SK-N-DZ (cell line): ENCODE measurements around the gene SNRPD1.
A peak's percentile ranks its signal among the peaks of the same experiment; 100 is the strongest.
"Not testable (repeated sequence)": the region's sequence is repeated elsewhere in the genome, so short reads cannot be mapped to it uniquely, and the experiment has no call there.

Experiments
- DNase-seq: peaks from one replicate; pipeline ENCODE4 v3.0.0-alpha.2; 2015; ENCODE audit warnings: low spot score

Gene SNRPD1

GRCh38 chr18:21634588-21635199 lies 22.6 kb downstream of the SNRPD1 start:
- no peak for DNase-seq

DNA sequence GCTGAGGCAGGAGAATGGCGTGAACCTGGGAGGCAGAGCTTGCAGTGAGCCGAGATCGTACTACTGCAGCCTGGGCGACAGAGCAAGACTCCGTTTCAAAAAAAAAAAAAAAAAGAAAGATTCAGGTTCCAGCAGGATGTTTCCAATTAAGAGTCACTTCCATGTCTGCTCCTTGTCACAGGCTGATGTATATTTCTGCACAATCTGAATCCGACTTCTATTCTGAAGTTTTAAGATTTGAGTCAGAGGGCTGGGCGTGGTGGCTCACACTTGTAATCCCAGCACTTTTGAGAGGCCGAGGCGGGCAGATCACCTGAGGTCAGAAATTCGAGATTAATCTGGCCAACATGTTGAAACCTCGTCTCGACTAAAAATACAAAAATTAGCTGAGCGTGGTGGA lies 24.7 kb downstream of the SNRPD1 start:
- no peak for DNase-seq

DNA sequence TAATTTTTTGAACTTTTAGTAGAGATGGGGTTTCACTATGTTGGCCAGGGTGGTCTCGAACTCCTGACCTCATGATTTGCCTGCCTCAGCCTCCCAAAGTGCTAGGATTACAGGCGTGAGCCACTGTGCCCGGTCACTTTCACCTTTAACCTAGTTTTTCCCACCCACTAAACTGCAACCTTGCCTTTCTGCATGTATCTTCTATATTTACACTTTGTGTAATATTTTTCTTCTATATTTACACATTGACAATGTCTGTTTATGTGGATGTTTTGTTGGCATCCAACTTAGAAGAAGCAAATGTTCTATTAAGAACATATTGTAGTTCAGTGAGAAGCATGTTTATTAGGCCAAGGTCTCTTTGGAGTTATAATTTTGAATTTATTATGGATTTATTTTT lies 26.7 kb downstream of the SNRPD1 start:
- DNase-seq: no peak

DNA sequence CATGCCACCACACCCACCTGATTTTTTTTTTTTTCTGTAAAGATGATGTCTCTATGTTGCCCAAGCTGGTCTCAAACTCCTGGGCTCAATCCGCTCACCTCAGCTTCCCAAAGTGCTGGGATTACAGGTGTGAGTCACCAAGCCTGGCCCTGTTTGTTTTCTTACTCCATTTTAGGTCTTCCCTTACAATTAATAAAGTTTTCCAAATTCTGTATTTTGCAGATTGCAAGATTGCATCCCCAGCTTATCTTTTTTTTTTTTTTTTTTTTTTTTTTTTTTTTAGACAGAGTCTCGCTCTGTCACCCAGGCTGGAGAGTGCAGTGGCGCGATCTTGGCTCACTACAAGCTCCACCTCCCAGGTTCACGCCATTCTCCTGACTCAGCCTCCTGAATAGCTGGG lies 28.3 kb downstream of the SNRPD1 start:
- not testable (repeated sequence) for DNase-seq

GRCh38 chr18:21650311-21650710 lies 38.2 kb downstream of the SNRPD1 start:
- DNase-seq: peak; percentile 38

GRCh38 chr18:21652073-21652472 lies 40.0 kb downstream of the SNRPD1 start:
- DNase-seq: no peak

DNA sequence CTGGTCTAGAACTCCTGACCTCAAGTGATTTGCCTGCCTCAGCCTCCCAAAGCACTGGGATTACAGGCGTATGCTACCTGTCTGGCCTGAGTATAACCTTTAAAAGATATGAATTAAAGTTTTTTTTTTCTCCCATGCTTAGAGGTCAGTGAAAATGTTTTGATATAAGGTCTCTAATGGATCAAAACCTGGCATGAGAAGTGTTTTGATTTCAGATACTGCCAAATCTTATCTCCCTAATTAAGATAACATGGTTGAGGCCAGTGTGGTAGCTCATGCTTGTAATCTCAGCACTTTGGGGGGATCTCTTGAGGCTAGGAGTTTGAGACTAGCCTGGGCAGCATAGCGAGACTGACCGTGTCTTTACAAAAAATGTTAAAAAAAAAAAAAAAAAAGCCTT lies 41.2 kb downstream of the SNRPD1 start:
- DNase-seq: no peak

DNA sequence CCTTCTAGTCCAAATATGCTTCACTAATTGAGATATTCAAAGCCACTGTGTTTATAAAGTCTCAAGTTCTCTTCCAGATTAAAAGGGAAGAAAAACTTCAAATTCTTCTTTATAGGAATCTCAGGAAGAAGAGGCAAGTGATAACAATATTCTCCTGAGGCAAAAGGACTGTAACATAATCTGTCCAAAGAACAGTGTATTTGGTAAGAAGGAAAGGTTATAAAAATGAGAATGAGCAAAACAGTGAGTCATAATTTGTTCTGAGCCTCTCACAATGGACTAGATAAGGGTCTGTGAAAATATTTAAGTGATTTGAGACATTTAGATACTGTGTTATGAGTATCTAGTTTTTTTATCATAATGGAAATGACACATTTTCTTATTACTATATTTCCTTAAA lies 44.3 kb downstream of the SNRPD1 start:
- no peak for DNase-seq

GRCh38 chr18:21660078-21660477 lies 48.0 kb downstream of the SNRPD1 start:
- DNase-seq: no peak

GRCh38 chr18:21662581-21662980 lies 50.5 kb downstream of the SNRPD1 start:
- no peak for DNase-seq

DNA sequence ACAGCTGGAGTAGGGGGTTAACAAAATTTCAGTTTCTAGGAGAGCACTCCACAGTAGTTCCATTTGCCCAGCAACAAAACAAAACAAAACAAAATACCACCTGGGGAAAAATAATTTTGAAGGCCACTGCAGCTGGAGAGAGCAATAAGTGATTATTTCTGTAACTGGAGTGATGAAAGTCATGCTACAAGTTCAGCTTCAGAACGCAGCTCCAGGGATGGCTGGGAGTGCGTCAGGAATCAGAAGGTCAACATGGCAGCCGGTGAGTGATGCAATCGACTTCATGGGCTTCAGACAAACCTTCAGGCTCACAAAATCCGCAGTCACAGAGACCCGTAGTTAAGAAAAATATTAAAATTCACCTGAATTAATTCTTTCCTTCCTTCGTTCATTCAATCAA lies 51.5 kb downstream of the SNRPD1 start:
- DNase-seq: no peak

- DNase-seq: no peak
These were observed 52.0 kb downstream of the SNRPD1 start for GRCh38 chr18:21664069-21664468.

- DNase-seq: no peak
These were observed 57.7 kb downstream of the SNRPD1 start for GRCh38 chr18:21669736-21670285.

GRCh38 chr18:21672521-21673267 lies 60.6 kb downstream of the SNRPD1 start:
- no peak for DNase-seq

- not testable (repeated sequence) for DNase-seq
These were observed 63.2 kb downstream of the SNRPD1 start for GRCh38 chr18:21675354-21675753.

DNA sequence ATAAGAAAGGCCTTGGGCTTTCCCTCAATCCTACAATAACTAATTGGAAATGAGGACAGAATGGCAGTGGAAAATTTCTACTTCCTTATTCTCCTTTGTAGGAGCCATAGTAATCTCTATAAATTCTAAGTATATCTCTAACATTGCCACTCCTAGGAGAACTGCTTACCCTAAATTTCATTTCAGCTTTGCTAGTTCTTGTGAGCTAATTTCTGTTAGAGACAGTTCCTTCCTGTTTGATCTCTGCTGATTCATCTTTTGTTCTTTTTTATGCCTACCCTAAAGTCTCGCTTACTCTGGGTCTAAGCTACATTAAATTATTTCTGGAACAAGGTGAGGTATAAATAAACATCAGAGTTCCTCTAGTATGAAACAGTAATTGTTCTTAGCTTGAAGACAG lies 66.7 kb downstream of the SNRPD1 start:
- no peak for DNase-seq

DNA sequence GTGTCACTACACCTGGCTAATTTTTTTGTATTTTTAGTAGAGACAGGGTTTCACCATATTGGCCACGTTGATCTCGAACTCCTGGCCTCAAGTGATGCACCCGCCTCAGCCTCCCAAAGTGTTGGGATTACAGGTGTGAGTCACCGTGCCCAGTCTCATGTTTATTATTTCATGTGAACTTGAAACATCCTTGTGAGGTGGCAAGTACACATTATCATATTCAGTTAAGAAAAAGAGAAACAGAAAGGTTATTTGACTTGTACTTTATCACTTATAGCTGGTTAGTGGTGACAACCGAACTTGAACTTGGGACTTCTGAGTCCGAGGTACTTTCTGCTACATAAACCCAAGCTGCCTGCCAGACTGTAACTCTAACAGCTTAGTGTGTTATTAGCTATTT lies 68.0 kb downstream of the SNRPD1 start:
- no peak for DNase-seq

- DNase-seq: no peak
These were observed 70.4 kb downstream of the SNRPD1 start for GRCh38 chr18:21682371-21683051.
